Mucosa of descending colon (tissue), 3 donors: ENCODE measurements around the gene COX10. TPM values are rescaled to one million over a fixed set of nuclear protein-coding genes. Genes with fewer than 3 reads are reported as not detected.

Source experiments
- ATAC-seq: fragments of 200-7000 bp; cut with Tn5 transposase; one replicate; pipeline ENCODE4 v1.9.1; 2020; ENCODE audit warnings: mild to moderate bottlenecking, moderate library complexity
- DNase-seq, 3 donors: peaks; one replicate each; pipeline ENCODE4 v3.0.0-alpha.2; 2020
- H3K36me3 ChIP-seq: fragments of 200-600 bp; one replicate; pipeline ENCODE4 v1.8.0; 2021; ENCODE audit warnings: low read depth, mild to moderate bottlenecking
- H3K4me1 ChIP-seq: fragments of 200-600 bp; one replicate; pipeline ENCODE4 v1.8.0; 2021; ENCODE audit warnings: low read depth, mild to moderate bottlenecking
- H3K4me3 ChIP-seq: fragments of 200-600 bp; one replicate; pipeline ENCODE4 v1.8.0; 2021; ENCODE audit warnings: mild to moderate bottlenecking
- H3K9me3 ChIP-seq: fragments of 200-600 bp; one replicate; pipeline ENCODE4 v1.8.0; 2021; ENCODE audit warnings: mild to moderate bottlenecking
- CTCF ChIP-seq: fragments of 200-600 bp; IDR thresholded peaks from one replicate; pipeline ENCODE4 v1.8.0; 2022; ENCODE audit warnings: antibody characterized with exemption, mild to moderate bottlenecking
- intact Hi-C, 2 donors: fragments of 100-400 bp; cut with DNase I in 1 of 2; cut with micrococcal nuclease in 1 of 2; formaldehyde crosslinking; loops; one replicate each; pipeline versions ENCODE4 v1.11.0 to v1.11.1; 2022; cut with DNase I, micrococcal nuclease
- total RNA-seq, 3 donors: library from RNA; stranded (reverse); fragmentation: NEBNext Ultra II Directional in 2 of 3; extraction: Animal tissue kit (Norgen Biotek cat#: 25700) in 2 of 3; gene quantifications; one replicate each; pipeline versions ENCODE4 v1.2.1 to v1.2.4, GENCODE V29; 2021 to 2023
- donor health status: DM: no; HTN: no; CAD: no; lungs with moderate emphysema.
- donor health status: DM: no; HTN: no; CAD: no.
- donor health status: DM: no; HTN: yes; CAD: no.

Gene COX10
- total RNA-seq, 3 donors from 2014 or later, result 24.9 to 36.3 (median 35.5) TPM

- no peaks in the 10 kb centered on the region for H3K9me3 ChIP-seq
- no peaks in the 10 kb centered on the region for H3K4me1 ChIP-seq
- no peak overlapping the region for H3K4me3 ChIP-seq
- ATAC-seq (no peak), DNase-seq (no peak)
- no peaks in the 10 kb centered on the region for H3K36me3 ChIP-seq
- intact Hi-C loops, result no loop called here
- no peak for TF ChIP-seq CTCF
These were observed 31.1 kb upstream of the COX10 start for GRCh38 chr17:14038206-14038605.

- H3K4me1 ChIP-seq, result no peaks in the 10 kb centered on the region
- DNase-seq (no peak), ATAC-seq (no peak)
- TF ChIP-seq CTCF, result no peak
- H3K9me3 ChIP-seq, result no peaks in the 10 kb centered on the region
- H3K36me3 ChIP-seq, result no peaks in the 10 kb centered on the region
- intact Hi-C loops, result no loop called here
- no peak overlapping the region for H3K4me3 ChIP-seq
These were observed 26.9 kb upstream of the COX10 start for GRCh38 chr17:14042411-14042810.

- no peak overlapping the region for H3K4me3 ChIP-seq
- TF ChIP-seq CTCF, result no peak
- no peaks in the 10 kb centered on the region for H3K36me3 ChIP-seq
- intact Hi-C loops, result no loop called here
- ATAC-seq, result no peak
- no peak for DNase-seq
- H3K9me3 ChIP-seq, result no peaks in the 10 kb centered on the region
- H3K4me1 ChIP-seq, result no peaks in the 10 kb centered on the region
These were observed 24.6 kb upstream of the COX10 start for GRCh38 chr17:14044702-14045101.

GRCh38 chr17:14046978-14047377, 22.3 kb upstream of the COX10 start:
- Histone ChIP-seq H3K9me3 (no peaks in the 10 kb centered on the region), H3K36me3 (no peaks in the 10 kb centered on the region), H3K4me3 (no peak overlapping the region), H3K4me1 (no peaks in the 10 kb centered on the region)
- DNase-seq (no peak), ATAC-seq (no peak)
- intact Hi-C loops, result no loop called here
- TF ChIP-seq CTCF, result no peak

GRCh38 chr17:14047591-14047990, 21.7 kb upstream of the COX10 start:
- Histone ChIP-seq H3K4me3 (no peak overlapping the region), H3K4me1 (no peaks in the 10 kb centered on the region), H3K9me3 (no peaks in the 10 kb centered on the region), H3K36me3 (no peaks in the 10 kb centered on the region)
- no peak for TF ChIP-seq CTCF
- DNase-seq (no peak), ATAC-seq (no peak)
- intact Hi-C loops, result no loop called here

- ATAC-seq (peak; percentile 45), DNase-seq (no peak)
- no peaks in the 10 kb centered on the region for H3K36me3 ChIP-seq
These were observed 21.1 kb upstream of the COX10 start for GRCh38 chr17:14048169-14048568.

More at GRCh38 chr17:14048169-14048568, 21.1 kb upstream of the COX10 start:
- intact Hi-C loops, result no loop called here
- H3K4me1 ChIP-seq, result no peaks in the 10 kb centered on the region
- H3K4me3 ChIP-seq, result no peak overlapping the region
- TF ChIP-seq CTCF, result no peak
- H3K9me3 ChIP-seq, result no peaks in the 10 kb centered on the region
